HG02678 (cell line): ENCODE data around the gene LHX3.
"Not testable (repeated sequence)": the region's sequence is repeated elsewhere in the genome, so short reads cannot be mapped to it uniquely, and the experiment has no call there.

Experiments used
- ATAC-seq: cut with Tn5 transposase; IDR thresholded peaks from one replicate; pipeline ENCODE4 v1.9.1; 2021; ENCODE audit warnings: mild to moderate bottlenecking, moderate library complexity; ENCODE audit not compliant: unreplicated experiment

LHX3 gene

DNA sequence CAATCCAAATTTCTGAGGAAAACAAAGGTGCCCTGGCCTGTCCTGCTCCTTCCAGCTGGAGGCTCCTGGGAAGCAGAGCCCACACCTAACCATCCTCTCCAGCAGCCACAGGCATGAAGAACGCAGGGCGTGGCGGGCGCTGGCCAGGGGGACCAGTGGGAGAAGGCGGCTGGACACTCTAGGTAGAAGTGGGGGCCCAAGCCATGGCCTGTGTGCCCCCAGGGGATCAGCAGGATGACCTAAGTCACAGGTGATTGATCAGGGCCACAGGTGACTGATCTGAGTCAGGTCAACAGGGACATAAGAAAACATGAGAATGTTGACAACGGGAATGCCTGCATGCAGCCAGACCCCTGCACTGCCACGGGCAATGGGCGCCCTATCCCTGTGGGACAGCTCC is 37.3 kb upstream of the LHX3 start:
- ATAC-seq, result no peak

DNA sequence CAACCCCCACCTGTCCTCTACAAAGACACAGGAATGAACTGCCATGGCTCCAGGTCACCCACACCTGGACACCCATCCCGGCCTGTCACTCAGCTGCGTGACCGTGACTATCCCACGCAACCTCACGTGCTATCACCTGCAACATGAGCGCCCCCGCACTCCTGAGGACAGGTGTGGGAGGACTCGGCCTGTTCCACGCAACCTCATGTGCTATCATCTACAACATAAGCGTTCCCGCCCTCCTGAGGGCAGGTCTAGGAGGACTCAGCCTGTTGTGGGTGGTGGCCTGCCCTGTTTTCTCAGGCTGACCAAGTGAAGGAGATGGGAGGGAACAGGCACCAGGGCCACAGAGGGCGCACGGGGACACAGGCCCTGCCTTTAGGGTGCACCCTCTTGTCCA is 36.6 kb upstream of the LHX3 start:
- no peak for ATAC-seq

DNA sequence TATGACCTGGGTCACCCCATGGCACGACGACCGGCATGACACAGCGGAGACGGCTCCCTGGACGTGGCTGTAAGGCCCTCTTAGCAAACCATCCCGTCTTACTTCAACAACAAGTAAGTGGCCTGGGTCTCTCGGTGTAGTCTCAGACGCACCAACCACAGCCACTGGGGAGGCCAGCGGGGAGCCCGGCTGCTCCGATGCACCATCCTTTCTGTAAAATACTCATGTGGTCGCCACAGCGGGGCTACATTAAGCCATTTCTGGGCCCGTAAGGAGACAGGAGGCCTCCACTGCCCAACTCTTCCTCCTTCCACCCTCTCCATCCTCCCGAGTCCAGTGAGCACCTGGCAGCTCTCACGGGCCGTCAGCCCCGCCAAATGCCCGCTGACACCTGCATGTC is 36.0 kb upstream of the LHX3 start:
- no peak for ATAC-seq

DNA sequence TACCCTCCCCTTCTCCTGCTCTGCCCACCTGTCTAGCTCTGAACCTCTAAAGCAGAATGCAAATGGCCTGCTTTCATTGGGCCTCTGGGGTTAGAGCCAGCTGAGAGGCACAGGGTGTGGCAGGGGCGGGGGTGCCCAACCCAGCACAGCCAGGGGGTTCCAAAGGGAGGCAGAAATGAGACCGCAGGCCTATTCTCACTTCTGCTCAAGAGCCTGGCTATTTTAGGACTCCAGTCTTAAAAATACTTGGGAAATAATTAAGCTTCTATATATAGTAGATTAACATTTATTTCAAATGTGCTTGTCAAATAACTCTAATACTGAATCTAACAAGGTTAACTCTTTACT is 35.0 kb upstream of the LHX3 start:
- ATAC-seq, result peak; percentile 40

DNA sequence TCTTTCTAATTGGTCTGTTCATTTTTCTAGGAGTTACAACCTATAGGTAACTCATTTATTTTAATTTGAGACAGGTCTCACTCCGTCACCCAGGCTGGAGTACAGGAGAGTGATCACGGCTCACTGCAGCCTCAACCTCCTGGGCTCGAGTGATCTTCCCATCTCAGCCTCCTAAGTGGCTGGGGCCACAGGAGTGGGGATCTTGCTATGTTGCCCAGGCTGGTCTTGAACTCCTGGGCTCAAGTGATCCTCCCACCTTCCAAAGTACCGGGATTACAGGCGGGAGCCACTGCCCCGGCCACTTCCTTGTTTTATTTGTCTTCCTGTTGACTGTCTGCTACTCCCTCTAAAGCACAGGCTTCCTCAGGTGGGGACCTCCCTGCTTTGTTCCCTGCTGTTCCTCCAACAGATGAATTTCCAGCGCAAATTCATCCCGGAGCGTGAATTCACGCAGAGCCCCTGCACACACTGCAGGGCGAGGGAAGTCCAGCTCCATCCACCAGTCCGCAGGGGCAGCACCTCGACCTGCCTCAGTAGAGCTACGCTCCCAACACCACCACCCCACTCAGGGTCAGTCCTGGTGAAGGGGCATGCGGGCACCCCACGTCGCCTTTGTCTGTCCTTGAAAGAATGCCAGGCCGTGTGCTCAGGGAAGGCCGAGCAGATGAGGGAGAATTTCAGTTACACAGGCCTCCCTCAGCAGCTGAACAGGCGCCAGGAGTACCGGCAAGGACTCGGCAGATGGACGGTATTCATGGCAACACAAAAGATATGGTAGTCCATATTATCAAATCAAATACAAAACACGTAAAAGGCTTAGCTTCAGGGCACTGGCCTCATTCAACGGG is 34.4 kb upstream of the LHX3 start:
- ATAC-seq, result no peak

DNA sequence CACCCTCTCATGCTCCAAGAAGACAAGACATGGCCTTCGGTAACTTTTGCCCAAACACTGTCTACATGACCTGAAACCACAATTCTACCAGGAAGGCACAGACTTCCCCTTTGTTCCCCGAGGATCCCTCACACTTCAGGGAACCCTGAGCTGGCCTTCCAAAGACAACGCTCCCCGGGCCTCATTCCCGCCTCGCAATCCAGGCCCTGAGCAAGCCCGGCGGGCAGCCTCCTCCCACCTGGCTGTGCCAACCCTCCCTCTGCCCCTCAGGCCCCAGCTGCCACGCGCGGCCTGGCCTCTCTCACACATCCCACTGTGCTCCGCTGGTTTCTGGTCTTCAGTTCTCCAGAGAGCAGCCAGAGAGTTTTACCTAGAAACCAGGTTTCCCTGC is 33.4 kb upstream of the LHX3 start:
- ATAC-seq, result no peak

DNA sequence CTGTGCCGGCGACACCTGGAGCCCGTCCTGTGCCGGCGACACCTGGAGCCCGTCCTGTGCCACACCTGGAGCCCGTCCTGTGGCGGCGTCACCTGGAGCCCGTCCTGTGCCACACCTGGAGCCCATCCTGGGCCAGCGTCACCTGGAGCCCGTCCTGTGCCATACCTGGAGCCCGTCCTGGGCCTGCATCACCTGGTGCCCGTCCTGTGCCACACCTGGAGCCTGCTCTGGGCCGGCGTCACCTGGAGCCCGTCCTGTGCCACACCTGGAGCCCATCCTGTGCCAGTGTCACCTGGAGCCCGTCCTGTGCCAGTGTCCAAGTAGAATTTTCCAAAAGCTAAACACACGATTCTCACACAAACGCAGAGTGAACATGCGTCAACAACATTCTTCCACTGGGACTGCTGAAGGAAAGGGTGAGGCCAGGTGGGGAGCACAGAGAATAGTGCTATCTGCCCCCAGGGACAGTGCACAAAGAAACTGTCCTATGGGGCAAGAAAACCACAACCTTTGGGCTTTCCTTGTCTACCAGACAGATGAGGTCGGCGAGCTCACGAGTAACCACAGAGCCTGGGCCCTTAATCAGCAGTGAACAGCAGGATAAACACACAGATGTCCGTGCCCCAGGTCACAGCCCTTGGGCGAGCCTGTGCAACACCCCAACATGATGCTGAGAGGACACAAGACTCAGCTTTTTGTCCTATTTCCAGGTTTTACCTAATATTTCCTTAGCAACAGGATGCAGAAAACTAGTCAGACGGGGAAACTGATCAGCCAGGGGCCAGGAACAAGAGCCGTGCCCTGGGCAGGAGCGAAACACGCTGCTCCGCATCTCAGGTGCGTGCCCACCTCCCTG is 32.8 kb upstream of the LHX3 start:
- no peak for ATAC-seq

DNA sequence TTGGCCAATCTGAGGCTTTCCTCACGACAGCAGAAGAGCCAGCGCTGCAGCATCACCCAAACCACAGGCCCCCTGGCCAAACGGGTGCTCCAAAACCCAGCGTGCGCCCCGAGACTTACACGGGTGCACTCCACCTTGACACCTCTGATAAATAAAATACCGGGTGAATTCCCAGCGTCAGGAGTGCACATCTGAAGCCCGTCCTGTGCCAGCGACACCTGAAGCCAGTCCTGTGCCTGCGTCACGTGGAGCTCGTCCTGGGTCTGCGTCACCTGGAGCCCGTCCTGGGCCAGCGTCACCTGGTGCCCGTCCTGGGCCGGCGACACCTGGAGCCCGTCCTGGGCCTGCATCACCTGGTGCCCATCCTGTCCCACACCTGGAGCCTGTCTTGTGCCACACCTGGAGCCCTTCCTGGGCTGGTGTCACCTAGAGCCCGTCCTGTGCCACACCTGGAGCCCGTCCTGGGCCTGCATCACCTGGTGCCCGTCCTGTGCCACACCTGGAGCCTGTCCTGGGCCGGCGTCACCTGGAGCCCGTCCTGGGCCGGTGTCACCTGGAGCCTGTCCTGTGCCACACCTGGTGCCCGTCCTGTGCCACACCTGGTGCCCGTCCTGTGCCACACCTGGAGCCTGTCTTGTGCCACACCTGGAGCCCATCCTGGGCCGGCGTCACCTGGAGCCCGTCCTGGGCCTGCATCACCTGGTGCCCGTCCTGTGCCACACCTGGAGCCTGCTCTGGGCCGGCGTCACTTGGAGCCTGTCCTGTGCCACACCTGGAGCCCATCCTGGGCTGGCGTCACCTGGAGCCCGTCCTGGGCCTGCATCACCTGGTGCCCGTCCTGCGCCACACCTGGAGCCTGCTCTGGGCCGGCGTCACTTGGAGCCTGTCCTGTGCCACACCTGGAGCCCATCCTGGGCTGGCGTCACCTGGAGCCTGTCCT is 31.8 kb upstream of the LHX3 start:
- ATAC-seq, result not testable (repeated sequence)

DNA sequence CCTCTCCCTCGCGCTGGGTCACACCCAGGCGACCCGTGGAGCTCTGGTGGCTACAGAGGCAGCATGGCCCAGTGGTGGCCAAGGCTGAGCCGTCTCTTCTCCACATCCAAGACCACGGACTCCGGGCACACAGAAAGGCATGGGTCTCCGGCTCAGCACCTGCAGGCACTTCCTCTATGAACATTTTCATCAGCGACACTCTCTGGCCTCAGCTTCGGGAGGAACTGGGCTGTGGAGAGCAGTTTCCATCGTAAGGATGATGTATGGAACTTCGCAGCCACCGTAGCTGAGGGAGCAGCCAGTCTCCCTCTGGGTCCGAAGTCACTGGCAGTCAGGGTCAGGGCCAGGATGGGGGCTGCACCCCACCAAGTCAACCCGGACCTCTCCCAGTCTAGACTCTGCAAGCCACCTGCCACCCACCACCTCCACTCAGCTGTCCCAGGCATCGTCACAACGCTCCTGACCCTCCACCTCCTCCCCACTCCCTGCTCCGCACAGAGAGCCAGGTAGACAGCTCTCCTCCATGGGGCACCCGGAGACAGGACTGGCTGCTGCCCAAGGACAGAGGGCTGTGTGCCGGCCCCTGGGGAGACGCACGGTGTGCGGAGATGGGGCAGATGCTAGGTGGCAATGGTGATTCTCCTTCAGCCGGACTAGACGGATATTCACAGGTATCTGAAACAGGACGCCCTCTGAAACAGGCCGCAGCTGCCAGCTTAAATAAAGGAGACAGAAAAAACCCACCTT is 31.0 kb upstream of the LHX3 start:
- ATAC-seq, result no peak

DNA sequence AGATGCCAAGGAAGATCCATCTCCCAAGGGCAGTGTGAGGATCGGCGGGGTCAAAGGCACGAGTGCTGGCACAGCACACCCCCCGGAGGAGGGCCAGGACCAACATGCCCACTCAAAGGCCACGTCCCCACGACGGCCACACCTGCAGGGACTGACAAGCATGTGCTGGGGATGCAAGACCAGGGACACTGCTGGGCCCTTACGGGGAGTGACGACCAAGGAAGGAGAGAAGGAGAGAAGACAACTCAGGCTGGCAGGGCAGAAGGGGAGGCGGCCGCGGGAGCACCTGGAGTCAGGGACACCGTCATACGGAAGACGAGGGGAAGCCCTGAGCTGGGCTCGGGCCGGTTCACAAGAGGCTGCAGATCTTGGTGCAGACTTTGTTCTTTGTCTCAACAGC is 30.2 kb upstream of the LHX3 start:
- no peak for ATAC-seq

DNA sequence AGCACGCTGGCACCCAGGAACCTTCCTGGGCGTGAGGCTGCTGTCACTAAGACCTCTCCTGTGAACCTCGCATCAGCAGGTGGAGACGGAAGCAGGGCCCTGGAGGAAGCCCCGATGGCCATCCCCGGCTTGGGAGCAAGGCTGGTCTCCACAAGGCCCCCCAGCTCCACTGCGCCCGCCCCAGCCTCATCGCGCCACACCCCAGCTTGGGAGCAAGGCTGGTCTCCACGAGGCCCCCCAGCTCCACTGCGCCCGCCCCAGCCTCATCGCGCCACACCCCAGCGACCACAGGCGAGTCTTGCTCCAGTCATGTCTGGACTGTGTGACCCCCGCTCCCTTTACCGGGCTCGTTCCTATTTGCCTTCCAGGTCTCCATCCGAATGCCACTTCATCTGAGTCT is 29.7 kb upstream of the LHX3 start:
- ATAC-seq, result no peak

DNA sequence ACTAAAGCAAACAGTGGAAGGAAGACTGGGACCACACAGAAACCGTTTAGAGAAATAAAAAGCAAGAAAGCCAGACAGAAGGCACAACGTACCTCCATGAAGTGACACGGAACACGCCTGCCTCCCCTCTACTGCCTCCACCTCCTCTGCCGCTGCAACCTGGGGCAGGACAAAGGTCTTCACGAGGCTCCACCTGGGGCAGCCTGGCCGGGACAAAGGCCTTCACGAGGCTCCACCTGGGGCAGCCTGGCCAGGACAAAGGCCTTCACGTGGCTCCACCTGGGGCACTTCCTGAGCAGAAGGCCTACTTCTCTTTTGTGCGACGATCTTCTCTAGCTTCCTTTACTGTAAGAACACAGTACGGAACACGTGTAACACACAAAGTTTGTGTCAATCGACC is 28.9 kb upstream of the LHX3 start:
- ATAC-seq, result no peak

DNA sequence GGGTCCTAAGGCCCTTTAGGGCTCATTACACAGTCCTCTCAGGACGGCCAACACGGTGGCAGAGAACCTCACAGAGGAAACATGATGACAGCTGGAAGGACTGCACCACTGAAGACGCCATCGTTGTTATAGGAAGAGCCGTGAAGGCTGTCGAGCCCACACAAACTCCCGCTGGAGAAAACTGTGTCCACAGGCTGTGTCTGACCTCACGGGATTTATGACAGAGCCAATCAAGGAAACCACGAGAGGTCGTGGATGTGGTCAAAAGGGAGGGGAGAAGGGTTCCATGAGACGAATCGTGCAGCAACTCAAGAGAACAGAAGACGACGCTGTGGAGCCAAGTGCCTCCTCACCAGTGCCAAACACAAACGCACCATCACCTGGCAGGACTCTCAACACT is 28.5 kb upstream of the LHX3 start:
- ATAC-seq, result no peak

DNA sequence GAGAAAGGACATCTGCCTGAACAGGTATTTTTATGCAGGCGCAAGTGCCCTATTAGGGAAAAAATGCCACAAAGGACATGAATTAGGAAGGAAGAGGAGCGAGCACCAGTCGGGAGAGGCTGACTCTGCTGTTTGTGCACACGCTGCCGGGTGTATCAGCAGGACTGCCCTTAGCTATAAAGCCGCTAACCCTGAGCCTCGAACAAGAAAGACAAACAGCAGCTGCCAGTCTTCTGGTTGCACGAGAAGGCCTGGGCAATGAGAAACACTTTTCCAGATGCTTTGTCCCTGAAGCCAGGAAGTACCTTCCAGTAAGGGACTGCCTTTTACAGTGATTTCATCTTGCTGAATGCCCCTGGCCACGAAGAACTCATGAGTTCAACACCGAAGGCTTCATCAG is 28.0 kb upstream of the LHX3 start:
- ATAC-seq, result no peak

DNA sequence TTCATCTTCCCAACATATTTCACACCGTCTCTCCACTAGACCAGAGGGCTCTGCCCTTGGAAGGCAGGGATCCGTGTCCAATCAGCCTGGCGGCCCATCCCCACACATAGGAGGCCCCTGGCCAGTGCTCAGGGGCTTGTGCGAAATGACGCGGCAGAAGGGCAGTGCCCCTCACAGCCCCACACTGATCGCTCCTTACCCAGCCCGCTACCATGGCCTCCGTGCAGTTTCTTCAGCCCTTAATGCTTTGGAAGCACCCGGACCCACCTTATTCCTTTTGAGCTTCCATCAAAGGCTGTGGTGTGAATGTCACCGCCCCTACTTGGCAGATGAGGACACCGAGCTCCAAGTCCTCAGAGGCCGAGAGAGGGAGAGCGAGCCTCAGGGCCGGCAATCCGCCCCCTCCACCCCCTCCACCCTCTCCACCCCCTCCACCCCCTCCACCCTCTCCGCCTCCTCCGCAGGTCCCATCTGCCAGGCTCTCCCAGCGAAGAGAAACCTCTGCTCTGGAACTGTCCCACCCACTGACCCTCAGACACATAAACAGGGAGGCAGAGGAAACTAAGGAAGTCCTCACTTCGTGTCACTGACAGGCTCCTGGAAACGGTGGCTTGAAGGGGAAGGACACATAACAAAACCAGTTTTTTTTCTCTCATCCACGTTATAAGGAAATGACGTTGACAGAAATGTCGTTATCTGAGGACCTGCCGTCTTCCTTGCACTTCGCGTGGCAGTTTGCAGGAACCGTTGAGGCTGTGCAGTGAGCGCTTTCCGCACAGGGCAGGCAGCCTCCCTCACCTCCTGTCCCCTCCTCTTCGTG is 26.8 kb upstream of the LHX3 start:
- no peak for ATAC-seq

DNA sequence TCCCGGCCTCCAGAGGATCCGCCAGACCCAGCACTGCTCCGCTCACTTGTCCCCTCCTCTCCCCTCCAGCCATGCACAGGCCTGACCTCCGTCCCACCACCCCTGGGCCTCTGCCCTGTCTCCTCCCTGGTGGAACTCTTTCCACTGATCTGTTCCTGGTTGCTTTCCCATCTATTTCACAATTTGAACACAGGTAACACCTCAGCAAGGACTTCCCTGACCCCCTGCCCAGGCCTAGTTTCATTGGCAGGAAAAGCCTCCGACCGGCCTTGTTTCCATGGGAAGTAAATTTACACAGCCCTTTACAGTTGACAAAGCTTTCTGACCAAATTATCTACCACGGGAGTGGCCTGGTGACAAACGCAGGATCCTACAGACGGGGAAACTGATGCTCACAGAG is 25.8 kb upstream of the LHX3 start:
- ATAC-seq, result no peak

DNA sequence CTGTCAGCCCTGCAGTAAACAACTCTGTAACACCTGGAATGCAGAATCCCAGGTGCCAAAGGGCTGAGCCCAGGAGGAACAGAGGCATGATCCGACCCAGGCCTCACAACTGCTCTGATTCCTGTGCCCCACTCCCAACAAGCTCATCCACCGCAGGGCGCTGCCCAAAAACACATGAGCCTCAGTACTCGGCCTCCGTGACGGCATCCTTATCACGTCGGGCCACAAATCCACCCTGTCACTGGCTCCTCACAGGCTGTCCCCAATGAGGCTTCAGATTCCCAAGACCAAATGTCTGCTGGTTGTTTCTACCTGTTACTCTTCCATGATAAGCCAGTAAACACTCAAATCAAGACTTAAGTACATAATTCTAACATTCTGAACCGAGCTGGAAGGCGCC is 25.4 kb upstream of the LHX3 start:
- ATAC-seq, result no peak

DNA sequence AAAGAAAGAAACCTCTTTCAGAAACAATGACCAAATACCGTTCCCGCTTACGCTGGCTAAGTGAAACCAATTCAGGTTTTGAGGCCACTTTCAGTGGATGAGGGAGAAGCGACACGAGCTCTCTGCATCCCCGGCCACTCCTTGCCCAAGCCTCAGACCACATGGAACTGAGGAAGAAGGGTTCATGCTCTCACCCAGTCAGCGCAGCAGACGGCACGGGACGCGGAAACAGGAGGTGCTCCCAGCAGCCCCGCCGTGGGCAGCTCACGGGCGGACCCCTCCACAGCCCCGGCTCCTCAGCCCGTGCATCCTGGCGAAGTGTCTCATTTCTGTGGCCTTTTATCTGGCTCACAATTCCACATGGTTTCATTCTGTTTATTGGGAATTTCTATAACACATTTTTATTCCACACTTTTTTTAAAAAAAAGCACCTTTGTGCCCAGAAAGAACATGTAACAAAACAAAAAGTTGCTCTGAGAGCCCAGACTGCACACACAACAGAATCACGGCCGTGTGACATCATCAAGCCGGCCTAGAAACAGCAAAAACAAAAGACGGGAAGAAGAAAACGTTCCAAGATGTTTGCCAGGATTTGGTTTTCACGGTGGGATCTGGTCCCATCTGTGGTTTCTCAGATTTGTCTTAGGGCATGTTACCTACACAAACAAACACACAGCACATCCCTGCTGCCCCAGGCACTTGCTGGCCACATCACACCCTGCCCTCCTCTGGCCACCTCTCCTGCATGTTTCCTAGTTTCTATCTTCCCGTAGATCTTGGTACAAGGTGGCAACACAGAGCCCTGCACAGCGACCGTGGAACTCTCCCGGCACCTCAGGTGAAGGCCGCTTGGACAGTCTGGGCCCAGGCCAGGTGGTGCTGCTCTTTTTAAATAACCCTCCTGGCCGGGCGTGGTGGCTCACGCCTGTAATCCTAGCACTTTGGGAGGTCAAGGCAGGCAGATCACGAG is 24.5 kb upstream of the LHX3 start:
- no peak for ATAC-seq
